HepG2 (cell line): Measurements from ENCODE around the gene BTRC. TPM values are rescaled to one million over a fixed set of nuclear protein-coding genes. Genes with fewer than 3 reads are reported as not detected.

Source experiments
- ATAC-seq: fragments of 200-7000 bp; cut with Tn5 transposase; 3 replicates; pipeline ENCODE4 v1.9.1; 2020; ENCODE audit warnings: mild to moderate bottlenecking, moderate library complexity
- BruUV-seq: library from RNA; stranded (reverse); fragments of 400-500 nt; replicated peaks from 2 replicates; lab custom pipeline; 2021; lab: Mats Ljungman, UMichigan
- CTCF ChIA-PET: fragments of 300-600 bp; formaldehyde crosslinking; extraction: SDS; loops from one replicate; lab custom pipeline; 2021; ENCODE audit warnings: low total read pairs, inconsistent platforms, low intra/inter-chr PET ratio; lab: Yijun Ruan, JAX
- POLR2A ChIA-PET: fragments of 350-600 bp; sonication (Branson Sonifier 250); formaldehyde crosslinking; loops from one replicate; lab custom pipeline; 2020; ENCODE audit warnings: antibody characterized with exemption, inconsistent platforms; lab: Yijun Ruan, JAX
- DNase-seq: peaks from one replicate; pipeline ENCODE4 v3.0.0-alpha.2; 2015; ENCODE audit warnings: low spot score
- FAIRE-seq: peaks from 3 replicates; lab custom pipeline; 2011; peaks lifted over from hg19 to GRCh38; lab: Jason Lieb, UNC
- H2AFZ ChIP-seq: one replicate; pipeline ENCODE4 v1.6.1; 2011; ENCODE audit warnings: low read length, inconsistent platforms
- H3K27ac ChIP-seq: fragments of 300-600 bp; 3 replicates; pipeline ENCODE4 v1.8.0; 2011; ENCODE audit warnings: mixed run types, mild to moderate bottlenecking, mixed read lengths, low read length, inconsistent platforms; ENCODE audit not compliant: insufficient read depth; ENCODE audit errors: extremely low read length
- H3K27me3 ChIP-seq, 2 experiments: fragments of 200-600 bp in 1 of 2; 2 replicates in 1 of 2; 3 replicates in 1 of 2; pipeline versions ENCODE4 v1.6.0 to v1.8.0; 2011; ENCODE audit warnings: low read length in 2 of 2, mild to moderate bottlenecking in 2 of 2, moderate library complexity in 2 of 2, inconsistent platforms in 1 of 2; ENCODE audit not compliant: insufficient read depth in 2 of 2, control insufficient read depth in 1 of 2
- H3K36me3 ChIP-seq, 2 experiments: fragments of 200-600 bp in 1 of 2; replicated peaks in 1 of 2; 2 replicates in 1 of 2; 3 replicates in 1 of 2; pipeline versions ENCODE4 v1.5.1 to v1.8.0; 2011; ENCODE audit warnings: low read length in 2 of 2, inconsistent platforms in 1 of 2; ENCODE audit not compliant: insufficient read depth in 2 of 2, control insufficient read depth in 1 of 2
- H3K4me1 ChIP-seq: 2 replicates; pipeline ENCODE4 v1.5.1; 2012; ENCODE audit warnings: low read length, inconsistent platforms; ENCODE audit not compliant: insufficient read depth
- H3K4me2 ChIP-seq: 2 replicates; pipeline ENCODE4 v1.6.0; 2011; ENCODE audit warnings: low read depth, low read length, inconsistent platforms
- H3K4me3 ChIP-seq, 3 experiments: fragments of 200-600 bp in 1 of 3; sonication (generic), shearing (Covaris generic) in 1 of 3; replicated peaks in 1 of 3; 2 replicates each; pipeline ENCODE4 v1.5.1; 2011 to 2016; ENCODE audit warnings: low read length in 3 of 3, inconsistent platforms in 2 of 3, low read depth in 2 of 3, mild to moderate bottlenecking in 2 of 3, control low read depth in 1 of 3, mixed read lengths in 1 of 3; ENCODE audit not compliant: insufficient read depth in 1 of 3
- H3K79me2 ChIP-seq: one replicate; pipeline ENCODE4 v1.6.1; 2011; ENCODE audit warnings: low read length, inconsistent platforms; ENCODE audit not compliant: insufficient read depth
- H3K9ac ChIP-seq: 2 replicates; pipeline ENCODE4 v1.6.0; 2011; ENCODE audit warnings: mild to moderate bottlenecking, low read depth, low read length, inconsistent platforms; ENCODE audit not compliant: insufficient read depth
- H3K9me3 ChIP-seq: 2 replicates; pipeline ENCODE4 v1.5.1; 2012; ENCODE audit warnings: mild to moderate bottlenecking, low read length
- H4K20me1 ChIP-seq: 2 replicates; pipeline ENCODE4 v1.6.0; 2011; ENCODE audit warnings: inconsistent platforms, mild to moderate bottlenecking, low read length, moderate library complexity; ENCODE audit not compliant: insufficient read depth
- AHR ChIP-seq: IDR thresholded peaks from 2 replicates; pipeline ENCODE4 v1.6.1; 2018; ENCODE audit warnings: missing genetic modification reagents, missing compliant biosample characterization
- EHMT2 ChIP-seq: fragments of 200-600 bp; sonication (generic); IDR thresholded peaks from 2 replicates; pipeline ENCODE4 v1.7.0; 2017; ENCODE audit warnings: antibody characterized with exemption, low read depth, low read length, borderline replicate concordance
- ERF ChIP-seq: IDR thresholded peaks from 2 replicates; pipeline ENCODE4 v1.6.1; 2018; ENCODE audit warnings: missing biosample characterization, missing genetic modification reagents
- FLYWCH1 ChIP-seq: sonication (generic); formaldehyde crosslinking; IDR thresholded peaks from 2 replicates; pipeline ENCODE4 v1.8.1; 2023; ENCODE audit warnings: mild to moderate bottlenecking, missing genetic modification reagents
- GATAD2A ChIP-seq: IDR thresholded peaks from 2 replicates; pipeline ENCODE4 v1.6.1; 2016
- GMEB2 ChIP-seq: IDR thresholded peaks from 2 replicates; pipeline ENCODE4 v1.6.1; 2016; ENCODE audit warnings: missing biosample characterization, missing genetic modification reagents, low read depth
- KLF15 ChIP-seq: sonication (generic); formaldehyde crosslinking; IDR thresholded peaks from 2 replicates; pipeline ENCODE4 v1.8.1; 2023; ENCODE audit warnings: borderline replicate concordance, mild to moderate bottlenecking, inconsistent platforms, missing genetic modification reagents, mixed read lengths
- LCORL ChIP-seq, 2 experiments: fragments of 450-650 bp in 1 of 2; sonication (generic) in 1 of 2; formaldehyde crosslinking in 1 of 2; IDR thresholded peaks; 2 replicates each; pipeline versions ENCODE4 v1.5.0 to v1.6.1; 2017 to 2020; ENCODE audit warnings: antibody characterized with exemption in 1 of 2, missing genetic modification reagents in 1 of 2
- MYNN ChIP-seq: sonication (generic); formaldehyde crosslinking; IDR thresholded peaks from 2 replicates; pipeline ENCODE4 v1.4.0; 2020; ENCODE audit warnings: mild to moderate bottlenecking, low read depth, missing genetic modification reagents
- ZBTB14 ChIP-seq: sonication (generic); formaldehyde crosslinking; IDR thresholded peaks from 2 replicates; pipeline ENCODE4 v1.4.0; 2020; ENCODE audit warnings: missing genetic modification reagents
- ZIK1 ChIP-seq: sonication (generic); formaldehyde crosslinking; IDR thresholded peaks from 2 replicates; pipeline ENCODE4 v1.5.0; 2020; ENCODE audit warnings: mild to moderate bottlenecking, low read depth, missing genetic modification reagents, borderline replicate concordance
- ZNF138 ChIP-seq: sonication (generic); formaldehyde crosslinking; IDR thresholded peaks from 2 replicates; pipeline ENCODE4 v1.5.0; 2020; ENCODE audit warnings: mild to moderate bottlenecking, low read depth, missing genetic modification reagents
- ZNF180 ChIP-seq: sonication (generic); formaldehyde crosslinking; IDR thresholded peaks from 2 replicates; pipeline ENCODE4 v1.4.0; 2020; ENCODE audit warnings: low read depth, missing genetic modification reagents, borderline replicate concordance
- ZNF558 ChIP-seq: sonication (generic); formaldehyde crosslinking; IDR thresholded peaks from 2 replicates; pipeline ENCODE4 v1.9.0; 2022; ENCODE audit warnings: mild to moderate bottlenecking, missing genetic modification reagents, borderline replicate concordance
- WGBS: methylation state at CpG from one replicate; pipeline ENCODE4 v1.1.6; 2017; ENCODE audit warnings: low lambda C conversion rate; 5-methylcytosine and 5-hydroxymethylcytosine counted together
- in situ Hi-C: cut with HindIII; loops from 2 replicates; pipeline ENCODE4 v1.10.0; 2017; ENCODE audit warnings: low pct_unique_long_range_greater_than_20kb; ENCODE audit not compliant: extremely low pct_ligation_motif_present
- intact Hi-C: fragments of 100-400 bp; cut with micrococcal nuclease; formaldehyde crosslinking; loops from one replicate; pipeline ENCODE4 v1.10.0; 2022; ENCODE audit not compliant: unreplicated experiment
- polyA plus RNA-seq, 8 experiments: library from polyadenylated mRNA; depleted of rRNA in 3 of 8; stranded (reverse) in 7 of 8; unstranded in 1 of 8; fragments of >200 nt; fragmentation: Illumina TruSeq in 4 of 8; extraction: Trizol in 4 of 8; gene quantifications; 2 replicates each; pipeline versions ENCODE4 v1.2.1 to v1.2.3, GENCODE V29; 2011 to 2016; ENCODE audit warnings: low read depth in 4 of 8, missing spikeins in 1 of 8, mixed read lengths in 1 of 8; ENCODE audit not compliant: insufficient read depth in 1 of 8
- total RNA-seq, 5 experiments: library from RNA; depleted of rRNA; stranded (reverse); fragments of >200 nt; fragmentation: Illumina TruSeq; extraction: Trizol; gene quantifications; 2 replicates each; pipeline ENCODE4 v1.2.3, GENCODE V29; 2016; ENCODE audit warnings: low read depth in 1 of 5
- TF ChIP-seq, protein P1 (sequence below): IDR thresholded peaks from 2 replicates; pipeline ENCODE4 v1.6.1; 2018; ENCODE audit warnings: missing genetic modification reagents, mild to moderate bottlenecking, missing compliant biosample characterization

Gene BTRC
- total and polyA plus RNA-seq, 2 of the 13 experiments (the other 11 are each of a cell fraction or from before 2014, with no cell fraction given): 12.0 to 14.4 TPM

GRCh38 chr10:101386659-101387259, 32.8 kb downstream of the BTRC start:
- intact Hi-C loops (no loop called here), in situ Hi-C loops (no loop called here)
- no TSS peak for BruUV-seq
- H3K36me3 ChIP-seq: no peaks in the 10 kb centered on the region
- no peak overlapping the region for H3K9ac ChIP-seq
- DNase-seq: no peak
- no peaks in the 10 kb centered on the region for H3K27me3 ChIP-seq
- FAIRE-seq: no peak
- peaks cover 10% of the 10 kb centered on the region for H3K4me1 ChIP-seq
- no peaks in the 10 kb centered on the region for H3K9me3 ChIP-seq
- H3K4me3 ChIP-seq: no peak overlapping the region
- H3K79me2 ChIP-seq: no peaks in the 10 kb centered on the region
- no peak overlapping the region for H2AFZ ChIP-seq
- TF ChIP-seq GMEB2 (no peak), FLYWCH1 (CRISPR knock-in tag) (no peak), ERF (CRISPR knock-in tag) (no peak), LCORL (IDR thresholded peaks at IDR 0.05) (no peak), LCORL (CRISPR knock-in tag; IDR thresholded peaks at IDR 0.05) (no peak)
- POLR2A ChIA-PET: no interaction called here
- no peak for ATAC-seq
- no peak overlapping the region for H3K27ac ChIP-seq
- H3K4me2 ChIP-seq: no peak overlapping the region
- no peaks in the 10 kb centered on the region for H4K20me1 ChIP-seq
- CTCF ChIA-PET: no interaction called here
- 94% methylated on average over 4 of the region's 4 CpGs for WGBS

DNA sequence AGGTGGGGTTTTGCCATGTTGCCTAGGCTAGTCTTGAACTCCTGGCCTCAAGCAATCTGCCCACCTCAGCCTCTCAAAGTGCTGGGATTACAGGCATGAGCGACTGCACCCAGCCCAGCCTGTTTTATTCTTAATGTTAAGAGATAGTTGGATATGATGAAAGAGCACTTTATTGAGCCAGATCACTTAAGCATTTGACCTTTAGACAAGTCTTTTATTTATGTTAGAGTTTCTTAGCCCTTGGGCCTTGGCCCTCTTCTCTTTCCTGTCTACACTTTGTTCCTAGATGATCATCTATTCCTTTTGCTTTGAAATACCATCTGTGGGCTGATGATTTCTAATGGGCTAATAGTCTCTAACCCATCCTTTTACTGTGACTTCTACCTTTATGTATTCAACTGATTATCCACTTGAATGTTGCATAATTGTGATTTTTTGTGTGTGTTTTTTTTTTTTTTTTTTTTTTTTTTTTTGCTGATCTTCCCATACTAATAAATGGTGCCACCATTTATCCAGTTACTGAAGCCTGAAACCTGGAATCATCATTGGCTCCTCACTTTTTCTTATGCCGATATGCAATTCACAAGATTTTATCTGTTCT, 34.8 kb downstream of the BTRC start:
- H3K9ac ChIP-seq: no peak overlapping the region
- no peaks in the 10 kb centered on the region for H4K20me1 ChIP-seq
- H3K36me3 ChIP-seq: no peaks in the 10 kb centered on the region
- FAIRE-seq (no peak), ATAC-seq (no peak), DNase-seq (no peak)
- POLR2A ChIA-PET: no interaction called here
- CTCF ChIA-PET: no interaction called here
- in situ Hi-C loops (no loop called here), intact Hi-C loops (no loop called here)
- no peaks in the 10 kb centered on the region for H3K79me2 ChIP-seq
- H3K27me3 ChIP-seq: no peaks in the 10 kb centered on the region
- no peaks in the 10 kb centered on the region for H3K9me3 ChIP-seq
- WGBS: 96% methylated on average over 2 of the region's 2 CpGs
- no TSS peak for BruUV-seq
- no peak overlapping the region for H3K27ac ChIP-seq
- no peak overlapping the region for H3K4me3 ChIP-seq
- H3K4me1 ChIP-seq: peaks cover 10% of the 10 kb centered on the region
- H2AFZ ChIP-seq: no peak overlapping the region
- no peak overlapping the region for H3K4me2 ChIP-seq
- TF ChIP-seq KLF15: no peak
- no peak for TF ChIP-seq ZIK1
- no peak for TF ChIP-seq MYNN (CRISPR knock-in tag)
- TF ChIP-seq ZBTB14 (CRISPR knock-in tag): no peak
- no peak for TF ChIP-seq ZNF180
- TF ChIP-seq EHMT2: no peak
- no peak for TF ChIP-seq GATAD2A (CRISPR knock-in tag)
- TF ChIP-seq ZNF558 (CRISPR knock-in tag): no peak
- no peak for TF ChIP-seq ZNF138
- no peak for TF ChIP-seq AHR
- TF ChIP-seq, protein P1, sequence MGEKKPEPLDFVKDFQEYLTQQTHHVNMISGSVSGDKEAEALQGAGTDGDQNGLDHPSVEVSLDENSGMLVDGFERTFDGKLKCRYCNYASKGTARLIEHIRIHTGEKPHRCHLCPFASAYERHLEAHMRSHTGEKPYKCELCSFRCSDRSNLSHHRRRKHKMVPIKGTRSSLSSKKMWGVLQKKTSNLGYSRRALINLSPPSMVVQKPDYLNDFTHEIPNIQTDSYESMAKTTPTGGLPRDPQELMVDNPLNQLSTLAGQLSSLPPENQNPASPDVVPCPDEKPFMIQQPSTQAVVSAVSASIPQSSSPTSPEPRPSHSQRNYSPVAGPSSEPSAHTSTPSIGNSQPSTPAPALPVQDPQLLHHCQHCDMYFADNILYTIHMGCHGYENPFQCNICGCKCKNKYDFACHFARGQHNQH (CRISPR knock-in tag): no peak
